ENCODE data around the gene C22orf23.

The C22orf23 gene

DNA sequence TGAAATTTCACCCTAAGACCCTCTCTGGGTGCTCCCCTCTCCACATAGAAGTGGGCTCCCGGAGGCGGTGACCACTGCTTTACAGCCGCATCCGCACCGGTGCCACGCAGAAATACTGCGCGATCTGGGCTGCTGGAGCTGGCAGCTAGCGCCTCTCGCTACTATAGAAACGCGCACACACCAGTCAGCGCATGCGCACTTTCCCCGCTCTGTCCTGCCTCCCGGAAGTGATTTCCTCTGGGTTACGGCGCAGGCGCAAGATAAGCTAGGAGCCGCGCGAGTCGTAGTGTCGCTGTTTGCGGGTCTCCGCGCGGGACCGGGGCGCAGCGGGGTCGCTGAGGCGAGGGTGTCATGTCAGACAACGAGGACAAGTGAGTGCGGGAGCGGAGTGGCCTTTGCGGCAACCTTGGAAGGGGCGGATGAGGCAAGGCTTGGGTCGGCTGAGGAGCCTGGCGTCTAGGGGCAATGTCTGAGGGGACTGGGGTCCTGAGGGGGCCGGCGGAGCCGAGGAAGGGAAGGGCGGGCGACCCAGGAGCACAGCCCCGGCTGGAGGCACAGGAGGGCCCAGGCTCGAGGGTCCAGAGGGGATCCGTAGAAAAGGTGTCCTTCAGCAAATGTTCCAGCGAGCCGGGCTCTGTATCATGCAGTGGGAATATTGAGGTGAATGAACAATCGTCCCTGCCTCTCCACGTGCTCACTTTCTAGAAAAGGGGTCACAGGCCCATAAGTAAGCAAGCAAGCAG lies at the start of gene C22orf23, which contains the start of gene POLR2F:
TSS of gene C22orf23 (minus strand) at position 165 of the 743 bp plus-strand sequence. CDS start 452 bp downstream, outside the sequence.
TSS of gene POLR2F (plus strand) at position 263 of the 743 bp plus-strand sequence. CDS start at position 352, 89 bp downstream.
- DNase-seq = peak; percentile 99

DNA sequence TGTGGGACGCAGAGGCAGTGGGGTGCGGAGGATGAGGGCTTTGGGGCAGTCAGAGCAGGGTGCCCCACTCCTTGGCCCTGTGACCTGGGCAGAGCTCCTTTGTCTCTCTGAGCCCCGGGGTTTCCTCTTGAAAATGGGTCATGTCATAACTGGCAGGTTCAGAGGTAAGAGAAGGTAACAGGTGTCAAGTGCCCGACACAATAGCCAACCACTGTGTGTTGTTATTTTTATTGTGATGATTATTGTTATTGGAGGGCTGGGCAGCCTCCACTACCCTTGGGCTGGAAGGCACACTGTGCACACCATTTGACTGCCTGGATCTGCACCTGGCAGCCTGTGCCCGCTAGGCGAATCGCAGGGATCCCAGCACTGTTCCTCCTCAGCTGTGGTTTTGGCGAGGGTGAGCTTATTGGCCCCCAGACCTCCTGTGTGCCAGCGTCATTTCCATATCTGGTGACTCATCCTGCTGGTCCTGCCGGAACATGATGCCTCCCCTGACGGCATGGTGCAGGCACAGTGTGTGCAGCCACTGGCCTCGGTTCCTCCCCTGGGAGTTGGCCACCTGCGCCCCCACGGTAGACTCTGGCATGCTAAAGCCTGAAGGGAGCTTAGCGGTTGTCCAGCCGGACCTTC lies 46.4 kb upstream of the C22orf23 start:
- peak; percentile 35 for DNase-seq

DNA sequence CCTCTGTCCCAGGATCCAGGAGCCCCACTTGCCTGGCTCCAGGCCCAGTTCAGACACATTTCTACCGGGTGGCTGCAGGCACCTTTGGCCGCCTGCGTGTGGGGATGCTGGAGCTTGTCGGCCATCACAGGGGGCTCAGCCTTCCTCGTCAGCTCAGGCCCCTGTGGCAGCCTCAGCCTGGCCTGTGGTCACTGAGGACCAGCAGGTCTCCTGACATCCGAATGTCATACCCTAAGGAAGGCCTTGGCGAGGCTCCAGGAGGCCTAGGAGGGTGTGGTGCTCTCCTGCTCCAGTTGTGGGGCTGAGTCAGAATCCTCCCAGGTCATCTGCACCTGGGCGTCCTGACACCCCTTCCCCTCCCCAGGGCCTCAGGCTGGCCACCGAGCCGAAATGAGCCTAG lies 45.8 kb upstream of the C22orf23 start:
- no peak for DNase-seq

DNA sequence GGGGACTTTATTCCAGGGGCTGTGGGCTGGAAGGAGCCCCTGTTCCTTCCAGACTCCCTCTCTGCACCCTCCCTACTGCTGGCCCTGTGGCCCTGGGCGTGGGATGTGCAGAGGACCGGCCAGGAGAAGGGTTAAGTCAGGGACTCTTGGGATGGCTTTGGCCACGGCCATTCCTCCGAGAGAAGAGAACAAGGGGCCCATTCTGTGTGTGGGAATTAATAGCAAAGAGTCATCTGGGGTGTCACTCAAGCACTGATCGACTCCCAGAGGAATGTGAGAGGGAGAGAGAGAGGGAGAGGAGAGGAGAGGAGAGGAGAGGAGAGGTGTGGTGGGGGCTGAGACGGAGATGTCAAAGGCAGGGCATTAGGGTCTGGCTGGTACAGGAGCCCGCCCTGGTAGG lies 45.1 kb upstream of the C22orf23 start:
- no peak for DNase-seq

DNA sequence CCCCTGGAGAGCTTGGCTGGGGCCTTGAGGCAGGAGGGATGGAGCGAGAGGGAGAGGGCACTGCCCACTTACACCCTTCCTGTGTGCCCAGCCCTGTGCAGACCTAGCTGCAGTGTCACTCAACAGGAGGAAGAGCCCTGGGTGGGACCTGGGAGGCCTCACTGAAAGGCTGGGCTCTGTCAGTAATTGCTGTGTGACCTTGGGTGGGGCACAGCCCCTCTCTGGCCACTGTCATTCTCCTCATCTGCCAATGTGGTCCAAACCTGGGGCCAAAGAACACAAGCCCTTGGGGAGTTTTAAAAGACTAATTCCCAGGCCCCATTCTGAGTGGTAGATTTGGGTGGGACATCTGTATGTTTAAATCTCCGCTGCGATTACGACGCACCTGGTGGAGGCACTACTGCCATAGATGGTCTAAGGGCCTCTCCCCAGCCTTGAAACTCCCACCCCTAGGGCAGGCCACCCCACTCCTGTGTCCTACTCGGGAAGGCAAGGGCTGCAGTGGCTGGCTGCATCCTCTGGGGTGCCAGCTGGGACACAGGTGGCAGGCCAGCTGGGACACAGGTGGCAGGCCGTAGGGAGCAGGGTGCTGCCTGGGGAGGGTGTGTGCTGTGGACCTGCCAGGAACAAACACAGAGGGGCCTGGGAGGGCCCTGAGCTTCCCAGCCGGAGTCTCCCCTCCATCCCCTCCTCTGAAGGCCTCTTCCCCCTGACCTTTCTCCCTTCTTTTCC lies 43.3 kb upstream of the C22orf23 start:
- no peak for DNase-seq

DNA sequence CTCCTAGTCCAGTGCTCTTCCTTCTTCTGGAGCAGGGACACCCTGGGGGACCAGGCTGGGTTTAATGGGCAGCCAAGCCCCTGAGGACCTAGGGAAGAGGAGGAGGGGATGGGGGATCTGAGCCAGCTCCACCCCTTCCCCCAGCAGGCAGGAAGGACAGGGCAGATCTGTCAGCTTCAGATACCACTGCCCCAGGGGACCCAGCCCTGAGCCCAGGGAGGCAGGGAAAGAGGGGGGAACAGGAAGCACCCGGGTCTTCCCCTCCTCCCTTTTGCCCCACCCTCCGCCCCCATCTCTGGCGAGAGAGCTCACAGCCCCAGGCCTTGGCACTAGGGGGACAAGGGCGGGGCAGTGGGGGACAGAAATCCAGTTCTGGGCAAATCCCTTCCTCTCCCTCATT lies 42.7 kb upstream of the C22orf23 start:
- DNase-seq = no peak

DNA sequence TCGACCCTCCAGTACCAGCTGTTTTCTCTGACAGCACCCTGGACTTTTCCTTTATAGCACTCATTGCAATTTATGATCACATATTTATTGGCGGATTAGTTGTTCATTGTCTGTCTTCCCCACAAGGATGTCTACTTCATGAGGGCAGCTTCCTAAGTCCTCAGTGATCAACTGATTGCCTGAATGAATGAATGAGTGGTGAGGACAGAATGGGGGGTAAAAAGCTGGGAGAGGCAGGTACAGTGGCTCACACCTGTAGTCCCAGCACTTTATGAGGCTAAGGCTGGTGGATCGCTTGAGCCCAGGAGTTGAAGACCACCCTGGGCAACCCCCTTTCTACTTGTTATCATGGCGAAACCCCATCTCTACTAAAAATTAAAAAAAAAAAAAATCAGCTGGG lies 42.1 kb upstream of the C22orf23 start:
- no peak for DNase-seq

DNA sequence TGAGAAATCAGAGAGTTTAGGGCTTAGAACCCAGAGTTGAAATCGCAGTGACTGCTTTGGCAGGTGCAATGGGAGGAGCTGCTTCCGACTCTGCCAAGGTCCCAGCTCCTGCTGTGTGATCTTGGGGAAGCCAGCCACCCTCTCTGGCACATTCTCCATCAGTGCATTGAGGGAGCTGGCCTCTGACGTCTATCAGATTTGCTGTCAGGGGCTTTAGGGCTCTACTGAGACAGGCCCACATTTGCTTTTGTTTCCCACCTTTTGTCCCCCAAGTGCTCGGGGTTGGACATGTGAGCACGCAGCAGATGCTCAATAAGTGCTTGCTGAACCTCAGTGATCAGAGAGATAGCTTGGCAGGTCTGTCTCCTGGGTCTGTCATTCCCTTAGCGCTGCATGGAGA lies 41.6 kb upstream of the C22orf23 start:
- DNase-seq = no peak

DNA sequence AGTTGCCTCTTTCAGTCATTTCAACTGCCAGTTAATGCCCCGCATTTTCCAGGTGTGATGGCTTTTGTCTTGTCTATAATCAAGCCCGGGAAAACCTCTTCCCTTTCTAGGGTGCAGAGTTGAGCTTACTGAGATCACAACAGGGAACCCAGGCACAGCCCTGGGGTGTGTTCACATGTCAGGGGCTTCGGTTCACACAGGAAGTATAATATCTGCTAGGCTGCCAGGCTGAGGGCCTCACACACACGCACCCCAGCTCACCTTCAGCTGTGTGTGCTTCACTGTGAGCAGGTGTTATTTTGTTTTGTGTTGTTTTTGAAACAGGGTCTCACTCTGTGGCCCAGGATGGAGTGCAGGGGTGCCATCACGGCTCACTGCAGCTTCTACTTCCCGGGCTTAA lies 40.6 kb upstream of the C22orf23 start:
- DNase-seq = no peak

DNA sequence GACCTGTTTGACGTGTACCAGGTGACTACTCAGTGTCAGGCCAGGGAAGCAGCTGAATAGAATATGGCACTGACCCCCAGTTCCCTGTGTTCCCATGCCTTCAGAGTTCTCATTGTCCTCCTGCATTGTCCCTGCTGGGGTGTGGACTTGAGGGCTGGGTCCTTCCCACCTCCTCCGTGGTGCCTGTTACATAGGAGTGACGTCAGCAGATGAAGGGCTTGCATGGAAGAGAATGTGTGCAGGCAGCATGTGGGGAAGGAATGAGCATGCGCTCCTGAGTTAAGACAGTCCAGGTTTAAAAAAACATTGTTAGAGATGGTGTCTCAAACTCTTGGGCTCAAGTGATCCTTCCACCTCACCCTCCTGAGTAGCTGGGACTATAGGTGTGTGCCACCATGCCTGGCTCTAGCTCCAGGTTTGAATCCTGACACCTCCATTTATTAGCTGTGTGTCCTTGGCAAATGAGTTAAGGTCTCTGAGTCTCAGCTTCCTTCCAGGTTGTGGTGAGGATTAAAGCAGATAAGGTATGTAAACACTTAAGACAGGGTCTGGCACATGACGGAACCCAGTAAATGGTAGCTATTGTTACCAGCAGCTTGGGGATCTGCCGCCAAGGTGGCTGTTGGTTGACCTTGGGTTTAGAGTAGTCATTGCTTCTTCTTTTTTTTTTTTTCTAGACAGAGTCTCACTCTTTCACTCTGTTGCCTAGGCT lies 38.5 kb upstream of the C22orf23 start:
- DNase-seq = no peak

DNA sequence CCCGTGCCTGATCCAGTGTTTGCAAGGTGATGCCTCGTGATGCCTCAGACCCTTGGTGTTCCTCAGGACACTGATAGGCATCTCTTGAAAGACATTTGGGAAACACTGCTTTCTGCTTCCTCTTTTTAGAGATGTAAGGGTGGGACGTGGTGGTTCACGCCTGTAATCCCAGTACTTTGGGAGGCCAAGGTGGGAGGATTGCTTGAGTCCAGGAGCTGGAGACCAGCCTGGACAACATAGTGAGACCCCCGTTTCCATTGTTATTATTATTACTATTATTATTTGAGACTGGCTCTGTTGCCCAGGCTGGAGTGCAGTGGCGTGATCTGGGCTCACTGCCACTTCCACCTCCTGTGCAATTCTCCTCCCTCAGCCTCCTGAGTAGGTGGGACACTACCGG lies 37.5 kb upstream of the C22orf23 start:
- no peak for DNase-seq

DNA sequence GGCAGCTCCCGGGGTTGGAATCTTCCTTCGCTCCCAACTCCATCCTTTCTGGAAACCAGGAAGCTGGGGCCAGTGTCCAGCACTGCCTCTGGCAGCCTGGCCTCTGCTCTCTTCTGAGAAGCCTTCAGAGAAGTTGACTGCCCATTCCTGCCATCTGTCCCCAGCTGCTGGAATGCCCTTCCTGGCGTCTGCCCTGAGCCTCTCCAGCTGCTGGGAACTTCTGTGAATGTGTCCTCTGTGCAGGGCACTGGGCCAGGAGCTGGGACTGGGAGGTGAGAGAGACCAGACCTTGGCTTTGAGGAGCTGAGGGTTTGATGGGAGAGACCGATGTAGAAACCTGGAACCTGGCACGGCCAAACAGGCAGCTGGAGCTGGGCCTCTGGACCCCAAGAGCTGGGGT lies 36.9 kb upstream of the C22orf23 start:
- DNase-seq = no peak

DNA sequence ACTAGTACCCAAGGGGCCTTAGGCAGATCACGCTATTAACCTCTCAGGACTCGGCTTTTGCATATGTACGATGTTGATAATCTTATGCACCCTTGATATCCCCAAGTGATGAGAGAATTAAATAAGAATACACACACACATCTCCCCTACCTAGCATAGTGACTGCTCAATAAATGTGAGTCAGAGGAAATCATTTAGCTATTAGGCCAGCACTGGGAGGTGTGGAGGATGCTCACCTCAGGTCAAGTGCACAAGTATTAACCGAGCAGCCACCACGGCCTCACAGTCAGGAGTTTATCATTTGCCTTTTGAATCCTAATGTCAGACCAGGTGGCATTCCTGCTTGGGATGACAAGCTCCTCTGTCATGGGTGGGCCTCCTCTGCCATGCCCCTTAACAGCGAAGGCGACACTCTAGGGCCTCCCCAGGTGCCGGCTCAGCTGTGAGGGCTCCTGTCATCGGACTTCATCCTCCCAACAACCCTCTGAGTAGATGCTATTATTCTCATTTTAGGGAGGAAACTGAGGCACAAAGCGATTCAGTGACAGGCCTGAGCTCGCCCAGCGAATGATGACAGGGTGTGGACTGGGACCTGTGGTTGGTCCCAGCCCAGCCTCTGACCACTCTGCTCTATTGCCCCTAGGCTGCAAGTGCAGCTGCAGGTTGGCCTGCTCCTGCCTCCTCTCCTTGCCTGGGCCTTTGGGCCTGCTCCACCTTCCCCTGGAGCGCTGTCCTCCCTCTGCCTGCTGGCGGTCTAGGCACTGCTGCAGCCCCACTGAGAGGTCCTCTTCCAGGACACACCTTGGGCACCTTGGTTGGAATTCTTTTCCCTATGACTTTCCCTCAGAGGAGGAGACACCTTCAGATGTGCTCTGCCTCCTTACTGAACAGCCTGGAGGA lies 36.0 kb upstream of the C22orf23 start:
- no peak for DNase-seq

DNA sequence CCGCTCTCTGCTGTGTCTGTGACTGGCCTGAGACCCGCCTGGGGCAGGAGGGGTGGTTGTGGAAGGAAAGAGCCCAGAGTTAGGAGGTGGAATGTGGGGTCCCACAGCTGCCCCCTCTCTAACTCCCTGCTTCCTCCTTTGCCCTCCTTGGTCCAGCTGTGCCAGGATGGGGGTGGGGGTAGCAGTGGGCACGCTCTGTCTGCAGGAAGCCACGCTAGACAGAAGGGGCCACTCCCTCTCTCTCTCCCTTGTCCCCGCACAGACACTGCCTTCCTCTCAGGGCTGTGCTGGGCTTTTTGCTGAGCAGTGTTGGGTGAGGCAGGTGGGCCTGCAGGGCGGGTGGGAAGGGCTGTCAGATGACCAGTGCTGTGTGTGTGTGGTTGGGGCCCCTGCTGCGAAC lies 33.0 kb upstream of the C22orf23 start:
- DNase-seq = no peak

DNA sequence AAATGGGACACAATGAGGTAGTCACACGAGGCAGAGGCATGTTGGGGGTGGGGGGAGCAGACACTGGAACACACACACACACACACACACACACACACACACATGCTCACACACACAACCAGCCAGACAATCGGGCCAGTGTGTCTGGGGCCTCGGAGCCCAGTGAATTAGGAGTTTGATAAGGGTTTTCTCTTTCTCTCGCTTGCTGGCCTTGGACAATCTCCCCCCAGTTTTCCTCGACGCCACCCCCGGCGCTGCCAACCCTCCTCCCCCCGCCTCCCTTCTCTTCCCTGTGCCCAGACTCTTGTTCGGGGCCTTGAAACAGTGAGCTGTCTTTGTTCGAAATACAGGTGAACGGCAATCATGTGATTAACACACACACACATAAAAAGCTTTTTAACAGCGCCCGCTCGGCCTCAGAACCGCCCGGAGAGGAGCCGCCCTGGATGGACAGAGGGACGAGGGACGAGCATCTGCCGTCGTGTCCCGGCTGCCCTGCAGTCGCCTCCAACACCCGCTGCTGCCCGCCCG lies 32.4 kb upstream of the C22orf23 start:
- DNase-seq = no peak

DNA sequence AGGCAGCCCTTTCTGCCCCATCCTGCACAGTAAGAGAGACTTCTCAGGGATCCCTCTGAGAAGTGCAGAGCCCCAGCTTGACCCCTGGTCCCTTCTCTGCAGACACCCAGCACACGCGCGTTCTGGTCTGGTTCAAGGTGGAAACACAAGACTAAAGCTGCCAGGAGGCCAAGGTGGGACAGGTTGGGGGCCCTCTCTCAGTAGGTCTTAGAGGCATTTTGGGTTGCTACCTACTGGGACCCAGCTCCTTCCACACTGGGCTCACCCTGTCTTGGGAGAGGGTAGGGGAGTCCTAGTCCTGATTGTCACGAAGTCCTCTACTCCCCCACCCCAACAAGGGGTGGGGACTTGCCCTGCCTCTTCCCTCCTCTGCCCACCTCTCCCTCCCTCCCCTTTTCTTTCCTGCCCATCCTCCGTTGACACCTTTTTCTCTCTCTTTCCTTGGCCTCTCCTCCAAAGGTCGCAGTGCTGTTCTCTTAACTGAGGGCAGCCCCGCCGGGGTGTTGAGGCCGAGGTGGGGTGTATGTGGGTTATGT lies 31.7 kb upstream of the C22orf23 start:
- no peak for DNase-seq

DNA sequence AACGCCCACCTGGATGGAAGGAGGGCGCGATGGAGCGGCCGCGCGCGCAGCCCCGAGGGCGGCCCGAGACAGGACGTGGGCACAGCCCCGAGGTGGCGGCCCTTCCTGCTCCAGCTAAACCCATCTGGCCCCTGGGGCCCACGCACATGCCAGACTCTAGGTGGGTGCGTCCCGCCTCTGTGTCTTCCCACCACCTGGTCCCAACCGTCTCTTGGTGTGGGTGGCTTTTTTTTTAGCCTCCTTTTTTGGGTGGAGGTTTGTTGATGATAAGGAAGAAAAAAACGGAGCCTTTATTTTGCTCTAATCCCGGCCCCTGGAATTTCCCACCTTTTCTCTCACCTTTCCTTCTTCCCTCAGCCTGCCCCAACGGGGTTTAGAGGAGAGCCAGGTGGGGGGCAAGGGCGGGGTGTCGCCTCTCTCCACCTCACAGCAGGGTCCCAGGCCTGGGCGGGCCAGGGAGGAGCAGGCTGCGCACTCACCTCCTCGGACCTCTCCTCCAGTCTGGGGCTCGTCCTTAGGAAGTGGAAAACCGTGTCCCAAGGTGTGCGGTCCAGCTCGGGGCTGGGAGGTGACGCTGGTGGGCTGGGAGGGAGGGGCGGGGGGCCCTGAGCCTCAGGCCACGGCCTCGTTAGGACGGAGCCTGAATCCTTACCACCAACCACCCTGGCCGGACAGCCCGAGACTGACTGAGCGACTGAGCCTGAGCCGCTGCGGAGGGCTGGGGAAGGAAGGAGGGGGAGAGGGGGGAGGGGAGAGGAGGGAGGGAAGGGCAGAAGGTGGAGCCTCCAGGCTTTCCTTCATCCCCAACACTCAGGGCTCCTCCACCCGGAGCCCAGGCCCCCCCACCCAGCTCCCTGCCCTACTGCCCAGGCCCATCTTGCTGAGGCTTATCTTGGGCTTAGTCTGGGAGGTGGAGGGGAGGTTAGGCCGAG lies 30.7 kb upstream of the C22orf23 start, which contains the start of gene SOX10:
TSS of gene SOX10 (minus strand) at position 696 of the 932 bp plus-strand sequence. CDS start 771 bp downstream, outside the sequence.
- no peak for DNase-seq

DNA sequence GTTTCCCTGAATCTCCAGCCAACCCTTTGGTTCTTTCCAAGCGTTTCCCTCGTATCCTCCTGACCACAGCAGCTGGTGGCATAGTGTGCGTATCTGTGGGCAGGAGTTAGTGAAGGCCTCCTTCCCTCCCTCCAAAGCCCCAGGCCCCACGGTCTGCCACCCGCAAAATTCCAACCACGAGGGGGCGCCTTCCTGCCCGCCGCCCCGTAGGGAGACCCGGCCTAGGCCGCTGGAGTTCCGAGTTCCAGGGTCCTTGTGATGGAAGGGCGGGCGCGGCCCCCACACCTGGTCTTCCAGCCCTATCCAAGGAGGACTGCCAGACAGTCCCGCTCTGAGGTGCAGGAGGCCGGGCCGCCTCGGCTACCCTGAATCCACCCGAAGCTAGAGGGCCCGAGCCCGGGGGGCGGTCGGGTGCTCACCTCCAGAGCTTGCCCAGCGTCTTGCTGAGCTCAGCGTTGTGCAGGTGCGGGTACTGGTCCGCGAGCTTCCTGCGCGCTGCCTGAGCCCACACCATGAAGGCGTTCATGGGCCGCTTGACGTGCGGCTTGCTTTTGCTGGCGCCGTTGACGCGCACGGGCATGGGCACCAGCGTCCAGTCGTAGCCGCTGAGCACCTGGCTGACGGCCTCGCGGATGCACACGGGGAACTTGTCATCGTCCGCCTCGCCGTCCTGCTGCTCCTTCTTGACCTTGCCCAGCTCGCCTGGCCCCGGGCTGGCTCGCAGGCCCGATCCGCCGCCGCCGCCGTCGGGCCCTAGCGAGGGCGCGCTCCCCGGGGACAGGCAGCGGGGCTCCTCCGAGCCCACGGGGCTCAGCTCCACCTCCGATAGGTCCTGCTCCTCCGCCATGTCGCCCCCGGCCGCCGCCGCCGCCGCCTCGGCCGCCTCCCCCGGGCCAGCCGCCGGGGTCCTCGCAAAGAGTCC lies 29.8 kb upstream of the C22orf23 start:
- DNase-seq = no peak

DNA sequence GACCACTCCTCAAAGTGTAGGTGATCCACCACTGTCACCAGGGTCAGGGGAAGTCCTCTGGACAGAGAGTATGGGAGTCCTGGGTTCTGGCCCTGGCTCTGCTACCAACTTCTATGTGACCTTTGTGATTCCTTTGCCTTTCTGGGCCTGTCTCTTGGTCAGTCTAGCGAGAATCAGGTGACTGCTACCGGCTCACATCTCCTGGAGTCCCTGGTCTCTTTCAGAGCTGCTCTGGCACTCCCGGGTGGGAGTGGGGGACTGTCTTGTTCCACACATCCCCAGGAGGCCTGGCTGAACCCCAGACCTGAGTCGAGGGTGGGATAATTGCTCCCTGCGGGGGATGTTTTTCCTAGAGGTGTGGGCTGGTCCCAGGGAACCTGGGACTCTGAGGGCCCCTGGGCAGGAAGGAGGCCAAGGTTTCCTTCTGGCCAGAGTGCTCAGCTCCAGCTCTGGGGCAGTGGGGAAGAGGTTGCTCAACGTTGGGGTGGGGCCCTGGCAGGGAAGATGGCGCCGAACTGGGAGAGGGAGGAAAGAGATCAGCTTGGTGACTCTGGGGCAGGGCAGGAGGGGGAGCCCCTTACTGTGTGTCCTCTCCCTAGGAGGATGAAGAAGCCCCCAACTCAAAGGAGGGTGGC lies 28.9 kb upstream of the C22orf23 start:
- DNase-seq = no peak

All from suppressor macrophage treated with lipopolysaccharide for 4 hours (primary cell).